HCT116 (cell line): ENCODE measurements around the gene MRPL36.

Experiments
- CEBPB ChIP-seq: IDR thresholded peaks from 2 replicates; pipeline ENCODE4 v1.6.1; 2012; ENCODE audit warnings: low read depth
- CTCF ChIP-seq, 3 experiments: fragments of 200-600 bp in 1 of 3; sonication (generic) in 1 of 3; IDR thresholded peaks in 2 of 3; conservative IDR thresholded peaks in 1 of 3; 2 replicates each; pipeline ENCODE4 v1.5.1; 2012 to 2017; ENCODE audit warnings: low read depth in 2 of 3, low read length in 2 of 3, antibody characterized with exemption in 1 of 3, borderline replicate concordance in 1 of 3, control low read depth in 1 of 3, mild to moderate bottlenecking in 1 of 3, mixed read lengths in 1 of 3, mixed run types in 1 of 3, moderate library complexity in 1 of 3; ENCODE audit not compliant: insufficient read depth in 1 of 3
- EGR1 ChIP-seq: IDR thresholded peaks from 2 replicates; pipeline ENCODE4 v1.6.1; 2012; ENCODE audit warnings: low read depth
- EZH2 ChIP-seq: fragments of 200-600 bp; sonication (generic); IDR thresholded peaks from 2 replicates; pipeline ENCODE4 v1.6.1; 2017; ENCODE audit warnings: antibody characterized with exemption, mixed run types
- EZH2phosphoT487 ChIP-seq: fragments of 200-600 bp; IDR thresholded peaks from 2 replicates; pipeline ENCODE4 v1.6.1; 2018; ENCODE audit warnings: antibody characterized with exemption, borderline replicate concordance
- JUND ChIP-seq: IDR thresholded peaks from 2 replicates; pipeline ENCODE4 v1.6.1; 2012
- MAX ChIP-seq: IDR thresholded peaks from 2 replicates; pipeline ENCODE4 v1.6.1; 2012
- POLR2A ChIP-seq: IDR thresholded peaks from 2 replicates; pipeline ENCODE4 v1.7.0; 2011; ENCODE audit warnings: borderline replicate concordance; ENCODE audit not compliant: insufficient read depth, insufficient read length; ENCODE audit errors: extremely low read depth
- POLR2AphosphoS5 ChIP-seq: IDR thresholded peaks from 2 replicates; pipeline ENCODE4 v1.6.1; 2011; ENCODE audit warnings: mild to moderate bottlenecking, low read depth, low read length, moderate library complexity
- RAD21 ChIP-seq: IDR thresholded peaks from 2 replicates; pipeline ENCODE4 v1.6.1; 2012; ENCODE audit warnings: low read depth, mild to moderate bottlenecking
- SRF ChIP-seq: IDR thresholded peaks from 2 replicates; pipeline ENCODE4 v1.6.1; 2012; ENCODE audit warnings: low read depth
- YY1 ChIP-seq: IDR thresholded peaks from 2 replicates; pipeline ENCODE4 v1.6.1; 2011; ENCODE audit warnings: low read length, low read depth, moderate library complexity, mild to moderate bottlenecking; ENCODE audit not compliant: insufficient replicate concordance; ENCODE audit errors: extremely low read depth
- ZNF274 ChIP-seq: fragments of 200-500 bp; sonication (Bioruptor generic); IDR thresholded peaks from 2 replicates; pipeline ENCODE4 v1.6.1; 2014; ENCODE audit warnings: mild to moderate bottlenecking, low read depth, low read length, inconsistent platforms
- TF ChIP-seq, protein P1 (sequence below): IDR thresholded peaks from 2 replicates; pipeline ENCODE4 v1.6.1; 2012; ENCODE audit warnings: low read depth

GRCh38 chr5:1778138-1779020, 21.3 kb downstream of the MRPL36 start:
- no peak for TF ChIP-seq CTCF (IDR thresholded peaks at IDR 0.05 in 2 of 3, conservative IDR thresholded peaks at IDR 0.05 in 1 of 3; ENCODE audit: borderline replicate concordance in 1 of 3, insufficient read depth in 1 of 3, low read depth in 2 of 3, low read length in 2 of 3)
- TF ChIP-seq CEBPB, result no peak
- no peak for TF ChIP-seq POLR2A
- no peak for TF ChIP-seq EZH2
- no peak for TF ChIP-seq ZNF274
- TF ChIP-seq EZH2phosphoT487, result no peak
- TF ChIP-seq POLR2AphosphoS5, result no peak
- TF ChIP-seq RAD21, result no peak
- TF ChIP-seq, protein P1, sequence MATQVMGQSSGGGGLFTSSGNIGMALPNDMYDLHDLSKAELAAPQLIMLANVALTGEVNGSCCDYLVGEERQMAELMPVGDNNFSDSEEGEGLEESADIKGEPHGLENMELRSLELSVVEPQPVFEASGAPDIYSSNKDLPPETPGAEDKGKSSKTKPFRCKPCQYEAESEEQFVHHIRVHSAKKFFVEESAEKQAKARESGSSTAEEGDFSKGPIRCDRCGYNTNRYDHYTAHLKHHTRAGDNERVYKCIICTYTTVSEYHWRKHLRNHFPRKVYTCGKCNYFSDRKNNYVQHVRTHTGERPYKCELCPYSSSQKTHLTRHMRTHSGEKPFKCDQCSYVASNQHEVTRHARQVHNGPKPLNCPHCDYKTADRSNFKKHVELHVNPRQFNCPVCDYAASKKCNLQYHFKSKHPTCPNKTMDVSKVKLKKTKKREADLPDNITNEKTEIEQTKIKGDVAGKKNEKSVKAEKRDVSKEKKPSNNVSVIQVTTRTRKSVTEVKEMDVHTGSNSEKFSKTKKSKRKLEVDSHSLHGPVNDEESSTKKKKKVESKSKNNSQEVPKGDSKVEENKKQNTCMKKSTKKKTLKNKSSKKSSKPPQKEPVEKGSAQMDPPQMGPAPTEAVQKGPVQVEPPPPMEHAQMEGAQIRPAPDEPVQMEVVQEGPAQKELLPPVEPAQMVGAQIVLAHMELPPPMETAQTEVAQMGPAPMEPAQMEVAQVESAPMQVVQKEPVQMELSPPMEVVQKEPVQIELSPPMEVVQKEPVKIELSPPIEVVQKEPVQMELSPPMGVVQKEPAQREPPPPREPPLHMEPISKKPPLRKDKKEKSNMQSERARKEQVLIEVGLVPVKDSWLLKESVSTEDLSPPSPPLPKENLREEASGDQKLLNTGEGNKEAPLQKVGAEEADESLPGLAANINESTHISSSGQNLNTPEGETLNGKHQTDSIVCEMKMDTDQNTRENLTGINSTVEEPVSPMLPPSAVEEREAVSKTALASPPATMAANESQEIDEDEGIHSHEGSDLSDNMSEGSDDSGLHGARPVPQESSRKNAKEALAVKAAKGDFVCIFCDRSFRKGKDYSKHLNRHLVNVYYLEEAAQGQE, result no peak
- TF ChIP-seq EGR1, result no peak
- TF ChIP-seq YY1, result no peak
- no peak for TF ChIP-seq JUND
- TF ChIP-seq SRF, result no peak
- no peak for TF ChIP-seq MAX
